Measurements from ENCODE around the gene DNAH6.
"Not testable (repeated sequence)": the region's sequence is repeated elsewhere in the genome, so short reads cannot be mapped to it uniquely, and the experiment has no call there.

Gene DNAH6

DNA sequence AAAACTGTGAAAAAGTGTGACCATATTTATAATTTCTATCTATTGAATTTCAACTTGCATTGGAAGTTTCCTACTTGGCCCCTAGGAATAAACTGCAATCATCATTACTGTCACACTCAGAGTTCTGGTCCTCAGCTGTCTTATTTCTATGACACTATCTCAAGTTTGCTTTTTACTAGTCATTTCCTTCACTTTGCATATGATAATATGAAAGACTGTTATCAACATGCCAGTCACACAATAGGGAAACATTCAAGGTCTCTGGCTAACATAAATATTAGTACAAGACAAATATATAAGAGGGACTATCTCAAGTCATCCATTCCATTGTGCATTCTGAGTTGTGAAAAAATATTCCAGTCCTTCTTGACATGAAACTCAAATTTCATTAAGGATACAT is 28.7 kb downstream of the DNAH6 start:
- H3K36me3 ChIP-seq (ENCODE audit: control insufficient read depth, insufficient read depth, low read length): no peaks in the 10 kb centered on the region
- no peaks in the 10 kb centered on the region for H3K9me3 ChIP-seq (ENCODE audit: control insufficient read depth, low read length)
- no peaks in the 10 kb centered on the region for H3K27me3 ChIP-seq (ENCODE audit: control insufficient read depth, insufficient read depth, low read length, poor library complexity, severe bottlenecking)
- no peak overlapping the region for H3K4me3 ChIP-seq (ENCODE audit: insufficient read depth, low read depth, low read length)
- no peaks in the 10 kb centered on the region for H3K4me1 ChIP-seq (ENCODE audit: control insufficient read depth, insufficient read depth, low read length)
- H3K27ac ChIP-seq (ENCODE audit: insufficient read depth, low read depth, low read length, poor library complexity, severe bottlenecking): no peak overlapping the region

DNA sequence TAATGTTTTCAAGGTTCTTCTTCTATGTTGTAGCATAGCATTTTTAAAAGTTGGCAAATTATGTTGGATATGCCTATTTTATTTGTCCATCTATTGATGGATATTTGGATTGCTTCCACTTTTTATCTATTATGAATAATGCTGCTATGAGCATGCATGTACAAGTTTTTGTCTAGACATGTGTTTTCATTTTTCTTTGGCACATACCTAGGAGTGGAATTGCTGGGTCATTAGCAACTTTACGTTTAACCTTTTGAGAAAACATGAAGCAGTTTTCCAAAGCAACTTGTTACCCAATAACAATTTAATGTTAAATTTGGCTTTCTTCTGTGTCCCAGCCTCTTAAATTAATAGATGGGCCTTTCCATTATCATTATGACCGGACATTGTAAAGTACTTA is 30.3 kb downstream of the DNAH6 start:
- no peak overlapping the region for H3K4me3 ChIP-seq (ENCODE audit: insufficient read depth, low read depth, low read length)
- H3K9me3 ChIP-seq (ENCODE audit: control insufficient read depth, low read length): no peaks in the 10 kb centered on the region
- H3K27me3 ChIP-seq (ENCODE audit: control insufficient read depth, insufficient read depth, low read length, poor library complexity, severe bottlenecking): no peaks in the 10 kb centered on the region
- no peaks in the 10 kb centered on the region for H3K4me1 ChIP-seq (ENCODE audit: control insufficient read depth, insufficient read depth, low read length)
- no peaks in the 10 kb centered on the region for H3K36me3 ChIP-seq (ENCODE audit: control insufficient read depth, insufficient read depth, low read length)
- WGBS, 2 experiments: 87 to 95% methylated on average over 2 of the region's 2 CpGs
- no peak overlapping the region for H3K27ac ChIP-seq (ENCODE audit: insufficient read depth, low read depth, low read length, poor library complexity, severe bottlenecking)

DNA sequence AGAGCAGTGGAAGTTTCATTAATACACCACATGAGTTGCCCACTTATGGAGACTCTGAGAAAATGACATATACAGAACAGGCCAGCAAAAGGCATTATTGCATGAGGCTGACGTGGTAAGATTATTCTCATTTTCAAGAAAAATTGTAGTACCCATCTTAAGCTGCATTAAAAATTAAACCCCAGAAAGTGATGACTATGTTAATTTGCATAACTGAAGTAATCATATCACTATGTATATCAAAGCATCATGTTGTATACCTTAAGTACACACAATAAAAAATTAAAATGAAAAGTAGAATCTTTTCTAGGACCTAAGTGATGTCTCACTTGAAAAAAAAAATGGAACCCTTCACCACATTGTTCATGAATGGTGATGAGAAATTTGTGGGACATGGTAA is 32.0 kb downstream of the DNAH6 start:
- no peaks in the 10 kb centered on the region for H3K27me3 ChIP-seq (ENCODE audit: control insufficient read depth, insufficient read depth, low read length, poor library complexity, severe bottlenecking)
- no peak overlapping the region for H3K27ac ChIP-seq (ENCODE audit: insufficient read depth, low read depth, low read length, poor library complexity, severe bottlenecking)
- H3K36me3 ChIP-seq (ENCODE audit: control insufficient read depth, insufficient read depth, low read length): no peaks in the 10 kb centered on the region
- H3K9me3 ChIP-seq (ENCODE audit: control insufficient read depth, low read length): no peaks in the 10 kb centered on the region
- 73% methylated on average over 1 of the region's 1 CpG; no CpG with 5 or more reads in 1 of the 2 experiments for WGBS, 2 experiments
- H3K4me3 ChIP-seq (ENCODE audit: insufficient read depth, low read depth, low read length): no peak overlapping the region
- no peaks in the 10 kb centered on the region for H3K4me1 ChIP-seq (ENCODE audit: control insufficient read depth, insufficient read depth, low read length)

DNA sequence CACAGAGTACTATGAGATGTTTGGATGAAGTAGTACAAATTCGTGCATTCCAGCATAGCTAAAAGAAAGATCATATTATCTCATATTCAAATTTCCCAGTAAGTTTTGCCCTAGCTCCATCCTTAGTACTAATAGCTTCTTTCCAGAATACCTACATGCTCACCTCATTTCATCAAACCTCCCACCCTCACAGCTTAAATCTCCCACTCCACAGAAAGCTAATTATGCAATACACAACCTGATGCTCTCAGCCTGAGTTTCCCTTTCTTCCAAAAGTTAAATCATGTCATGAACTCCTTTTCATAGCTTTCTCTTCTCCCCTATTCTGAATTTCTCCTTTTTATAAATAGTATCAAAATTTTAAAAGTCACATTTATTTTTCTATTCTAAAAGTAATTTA is 34.6 kb downstream of the DNAH6 start:
- 85 to 100% methylated on average over 1 of the region's 1 CpG for WGBS, 2 experiments
- Histone ChIP-seq H3K27ac (ENCODE audit: insufficient read depth, low read depth, low read length, poor library complexity, severe bottlenecking) (no peak overlapping the region), H3K4me3 (ENCODE audit: insufficient read depth, low read depth, low read length) (no peak overlapping the region), H3K4me1 (ENCODE audit: control insufficient read depth, insufficient read depth, low read length) (no peaks in the 10 kb centered on the region), H3K36me3 (ENCODE audit: control insufficient read depth, insufficient read depth, low read length) (no peaks in the 10 kb centered on the region), H3K9me3 (ENCODE audit: control insufficient read depth, low read length) (no peaks in the 10 kb centered on the region), H3K27me3 (ENCODE audit: control insufficient read depth, insufficient read depth, low read length, poor library complexity, severe bottlenecking) (no peaks in the 10 kb centered on the region)

DNA sequence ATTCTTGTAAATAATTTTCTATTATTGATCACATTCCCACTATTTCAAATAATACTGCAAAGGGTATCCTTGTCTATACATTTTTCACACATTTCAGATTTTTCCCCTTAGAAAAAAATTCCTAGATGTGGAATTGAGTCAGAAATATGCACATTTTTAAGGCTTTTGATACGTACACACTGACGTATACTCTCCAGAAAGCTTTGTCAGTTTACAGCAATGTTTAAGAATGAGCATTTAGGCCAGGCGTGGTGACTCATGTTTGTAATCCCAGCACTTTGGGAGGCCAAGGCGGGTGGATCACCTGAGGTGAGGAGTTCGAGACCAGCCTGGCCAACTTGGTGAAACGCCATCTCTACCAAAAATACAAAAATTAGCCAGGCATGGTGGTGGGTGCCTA is 35.2 kb downstream of the DNAH6 start:
- H3K4me3 ChIP-seq (ENCODE audit: insufficient read depth, low read depth, low read length); H3K27me3 ChIP-seq (ENCODE audit: control insufficient read depth, insufficient read depth, low read length, poor library complexity, severe bottlenecking); H3K36me3 ChIP-seq (ENCODE audit: control insufficient read depth, insufficient read depth, low read length); H3K4me1 ChIP-seq (ENCODE audit: control insufficient read depth, insufficient read depth, low read length); H3K27ac ChIP-seq (ENCODE audit: insufficient read depth, low read depth, low read length, poor library complexity, severe bottlenecking); H3K9me3 ChIP-seq (ENCODE audit: control insufficient read depth, low read length): not testable (repeated sequence)
- WGBS, 2 experiments: 92 to 94% methylated on average over 6 of the region's 6 CpGs

DNA sequence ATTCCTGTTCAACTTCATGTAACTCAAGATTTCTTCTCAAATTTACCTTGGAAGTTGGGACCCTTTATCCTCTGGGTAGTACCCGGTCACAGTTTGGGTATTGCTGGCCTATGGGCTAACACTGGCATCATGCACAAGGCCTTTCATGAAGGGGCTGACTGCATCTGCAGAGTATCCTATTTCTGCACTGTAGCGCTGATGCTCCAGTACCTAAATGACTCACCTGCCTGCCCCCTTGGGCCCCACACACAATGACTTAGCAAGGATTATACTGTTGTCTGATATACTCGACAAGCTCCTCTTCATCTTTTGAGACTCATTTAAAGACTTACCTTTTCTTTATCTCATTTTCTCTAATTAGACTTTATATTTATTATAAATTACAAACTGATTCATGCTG is 39.9 kb downstream of the DNAH6 start:
- Histone ChIP-seq H3K27ac (ENCODE audit: insufficient read depth, low read depth, low read length, poor library complexity, severe bottlenecking) (no peak overlapping the region), H3K27me3 (ENCODE audit: control insufficient read depth, insufficient read depth, low read length, poor library complexity, severe bottlenecking) (no peaks in the 10 kb centered on the region), H3K36me3 (ENCODE audit: control insufficient read depth, insufficient read depth, low read length) (no peaks in the 10 kb centered on the region), H3K4me1 (ENCODE audit: control insufficient read depth, insufficient read depth, low read length) (no peaks in the 10 kb centered on the region), H3K4me3 (ENCODE audit: insufficient read depth, low read depth, low read length) (no peak overlapping the region), H3K9me3 (ENCODE audit: control insufficient read depth, low read length) (no peaks in the 10 kb centered on the region)
- 88 to 97% methylated on average over 3 of the region's 3 CpGs for WGBS, 2 experiments

DNA sequence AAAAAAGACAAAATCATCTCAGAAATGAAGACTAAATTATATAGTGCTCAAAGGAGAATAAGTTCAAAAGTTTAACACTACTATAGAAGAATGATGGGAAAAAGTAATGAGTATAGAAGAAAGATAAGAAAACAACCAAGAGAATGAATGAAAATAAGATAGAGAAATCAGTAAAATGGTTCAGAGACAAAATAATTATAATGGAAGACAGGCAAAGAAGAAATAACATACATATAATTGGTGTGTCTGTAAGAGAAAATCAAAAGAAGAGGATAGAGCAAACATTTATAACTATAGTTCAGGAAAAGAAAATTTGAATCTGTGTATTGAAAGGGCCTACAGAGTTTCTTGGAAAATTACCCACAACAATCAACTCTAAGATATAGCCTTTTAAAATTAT is 43.5 kb downstream of the DNAH6 start:
- Histone ChIP-seq H3K27ac (ENCODE audit: insufficient read depth, low read depth, low read length, poor library complexity, severe bottlenecking) (no peak overlapping the region), H3K9me3 (ENCODE audit: control insufficient read depth, low read length) (no peaks in the 10 kb centered on the region), H3K4me1 (ENCODE audit: control insufficient read depth, insufficient read depth, low read length) (no peaks in the 10 kb centered on the region), H3K4me3 (ENCODE audit: insufficient read depth, low read depth, low read length) (no peak overlapping the region), H3K27me3 (ENCODE audit: control insufficient read depth, insufficient read depth, low read length, poor library complexity, severe bottlenecking) (no peaks in the 10 kb centered on the region), H3K36me3 (ENCODE audit: control insufficient read depth, insufficient read depth, low read length) (no peaks in the 10 kb centered on the region)

DNA sequence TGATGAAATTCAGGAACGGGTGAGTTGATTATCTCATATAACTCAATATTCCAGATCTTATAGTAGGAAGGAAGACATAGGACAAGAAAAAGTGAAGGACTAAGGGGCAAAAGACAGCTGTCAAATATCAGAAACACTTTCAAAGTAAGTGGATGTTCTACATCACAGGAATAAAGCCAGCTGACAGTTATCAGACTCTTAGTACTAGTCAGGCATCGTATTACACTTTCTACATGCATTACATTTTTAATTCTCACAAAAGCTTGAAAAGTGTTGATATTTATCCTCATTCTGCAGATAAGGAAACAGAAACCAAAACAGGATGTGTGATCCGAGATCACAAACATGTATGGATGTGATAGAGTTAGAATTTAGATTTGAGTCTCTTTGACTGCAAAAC is 63.4 kb downstream of the DNAH6 start:
- Histone ChIP-seq H3K4me1 (ENCODE audit: control insufficient read depth, insufficient read depth, low read length) (no peaks in the 10 kb centered on the region), H3K27ac (ENCODE audit: insufficient read depth, low read depth, low read length, poor library complexity, severe bottlenecking) (no peak overlapping the region), H3K9me3 (ENCODE audit: control insufficient read depth, low read length) (no peaks in the 10 kb centered on the region), H3K4me3 (ENCODE audit: insufficient read depth, low read depth, low read length) (no peak overlapping the region), H3K27me3 (ENCODE audit: control insufficient read depth, insufficient read depth, low read length, poor library complexity, severe bottlenecking) (no peaks in the 10 kb centered on the region), H3K36me3 (ENCODE audit: control insufficient read depth, insufficient read depth, low read length) (no peaks in the 10 kb centered on the region)
- 96 to 98% methylated on average over 2 to 3 of the region's 3 CpGs for WGBS, 2 experiments

DNA sequence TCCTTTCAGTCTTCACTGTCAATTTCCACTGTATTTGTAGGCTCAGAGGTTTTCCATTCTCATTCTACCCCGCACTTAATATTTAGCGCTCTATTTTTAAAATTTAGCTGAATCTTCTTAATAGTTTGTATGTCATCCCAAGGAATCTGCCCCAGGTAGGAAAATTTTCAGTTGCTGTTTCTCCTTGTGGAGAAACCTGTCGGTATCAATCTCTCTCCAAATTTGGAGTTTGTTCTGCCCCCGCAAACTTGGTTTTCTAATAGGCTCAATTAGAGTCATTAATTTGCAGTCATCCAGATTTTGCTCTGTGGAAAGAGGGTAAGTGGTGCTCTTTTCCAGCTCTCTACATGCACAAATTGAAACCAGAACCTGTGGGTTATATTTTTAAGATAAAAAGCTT is 87.6 kb downstream of the DNAH6 start:
- no peaks in the 10 kb centered on the region for H3K36me3 ChIP-seq (ENCODE audit: control insufficient read depth, insufficient read depth, low read length)
- H3K4me3 ChIP-seq (ENCODE audit: insufficient read depth, low read depth, low read length): no peak overlapping the region
- no peaks in the 10 kb centered on the region for H3K27me3 ChIP-seq (ENCODE audit: control insufficient read depth, insufficient read depth, low read length, poor library complexity, severe bottlenecking)
- no peak overlapping the region for H3K27ac ChIP-seq (ENCODE audit: insufficient read depth, low read depth, low read length, poor library complexity, severe bottlenecking)
- WGBS, 2 experiments: 93 to 97% methylated on average over 3 to 4 of the region's 4 CpGs
- no peaks in the 10 kb centered on the region for H3K9me3 ChIP-seq (ENCODE audit: control insufficient read depth, low read length)
- no peaks in the 10 kb centered on the region for H3K4me1 ChIP-seq (ENCODE audit: control insufficient read depth, insufficient read depth, low read length)

DNA sequence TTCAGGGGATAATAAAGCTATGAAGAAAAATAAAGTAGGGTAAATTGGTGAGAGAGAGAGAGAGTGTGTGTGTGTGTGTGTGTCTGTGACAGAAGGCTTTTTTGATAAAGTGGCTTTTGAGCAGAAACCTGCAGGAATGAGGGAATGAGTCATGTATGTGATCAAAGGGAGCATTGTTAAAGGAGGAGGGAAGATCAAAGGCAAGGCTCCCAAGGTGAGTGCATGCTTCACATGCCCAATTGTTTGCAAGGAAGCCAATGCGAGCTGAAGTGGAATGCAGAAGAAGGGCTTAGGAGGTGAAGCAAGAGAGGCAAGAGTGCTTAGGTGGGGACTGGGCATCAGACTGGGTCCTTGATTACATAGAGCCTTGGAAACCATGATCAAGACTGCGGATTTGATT is 96.8 kb downstream of the DNAH6 start:
- no peaks in the 10 kb centered on the region for H3K9me3 ChIP-seq (ENCODE audit: control insufficient read depth, low read length)
- no peaks in the 10 kb centered on the region for H3K4me1 ChIP-seq (ENCODE audit: control insufficient read depth, insufficient read depth, low read length)
- no peaks in the 10 kb centered on the region for H3K27me3 ChIP-seq (ENCODE audit: control insufficient read depth, insufficient read depth, low read length, poor library complexity, severe bottlenecking)
- H3K4me3 ChIP-seq (ENCODE audit: insufficient read depth, low read depth, low read length): no peak overlapping the region
- 85 to 87% methylated on average over 2 of the region's 2 CpGs for WGBS, 2 experiments
- H3K27ac ChIP-seq (ENCODE audit: insufficient read depth, low read depth, low read length, poor library complexity, severe bottlenecking): no peak overlapping the region
- H3K36me3 ChIP-seq (ENCODE audit: control insufficient read depth, insufficient read depth, low read length): no peaks in the 10 kb centered on the region

DNA sequence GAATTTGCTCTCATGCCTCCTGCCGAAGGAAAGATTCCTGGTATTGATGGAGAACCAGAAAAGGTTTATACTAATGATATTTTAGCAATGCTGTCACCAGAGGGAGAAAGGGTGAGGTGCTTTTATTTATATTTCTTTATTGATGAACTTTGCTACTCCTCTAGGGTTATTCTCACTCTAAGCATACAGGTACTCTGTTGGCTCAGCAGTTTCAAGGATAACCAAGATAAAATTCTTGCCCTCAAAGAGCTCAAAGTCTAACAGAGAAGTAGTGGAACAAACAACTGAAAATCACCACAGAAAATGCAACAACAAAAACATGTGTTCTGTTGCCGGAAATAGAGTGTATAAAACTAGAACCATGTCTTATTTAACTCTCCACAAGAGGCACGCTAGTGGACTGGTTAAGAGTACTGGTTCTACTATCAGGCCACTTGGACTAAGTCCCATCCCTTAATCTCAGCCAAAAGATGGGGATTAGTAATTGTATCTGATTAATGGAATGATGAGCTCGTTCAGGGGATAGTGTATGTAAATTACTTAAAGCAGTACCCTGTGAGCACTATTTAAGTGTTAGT is 103.6 kb downstream of the DNAH6 start:
- no peaks in the 10 kb centered on the region for H3K4me1 ChIP-seq (ENCODE audit: control insufficient read depth, insufficient read depth, low read length)
- H3K36me3 ChIP-seq (ENCODE audit: control insufficient read depth, insufficient read depth, low read length): no peaks in the 10 kb centered on the region
- no peak overlapping the region for H3K27ac ChIP-seq (ENCODE audit: insufficient read depth, low read depth, low read length, poor library complexity, severe bottlenecking)
- 88 to 95% methylated on average over 4 of the region's 4 CpGs for WGBS, 2 experiments
- H3K27me3 ChIP-seq (ENCODE audit: control insufficient read depth, insufficient read depth, low read length, poor library complexity, severe bottlenecking): no peaks in the 10 kb centered on the region
- H3K9me3 ChIP-seq (ENCODE audit: control insufficient read depth, low read length): no peaks in the 10 kb centered on the region
- no peak overlapping the region for H3K4me3 ChIP-seq (ENCODE audit: insufficient read depth, low read depth, low read length)
